GM12873 (cell line): ENCODE results near the gene MTA1.

ENCODE experiments used
- CTCF ChIP-seq: IDR thresholded peaks from 2 replicates; pipeline ENCODE4 v1.5.1; 2012; ENCODE audit warnings: low read depth, mild to moderate bottlenecking, moderate library complexity, low read length, control low read depth; ENCODE audit not compliant: insufficient read depth; ENCODE audit errors: missing control alignments

The MTA1 gene

GRCh38 chr14:105384041-105384557 is 35.5 kb upstream of the MTA1 start:
- no peak for TF ChIP-seq CTCF

GRCh38 chr14:105384605-105385321 is 34.9 kb upstream of the MTA1 start:
- TF ChIP-seq CTCF = no peak

- no peak for TF ChIP-seq CTCF
These were observed 34.3 kb upstream of the MTA1 start for GRCh38 chr14:105385322-105385637.

GRCh38 chr14:105385698-105386365 is 33.8 kb upstream of the MTA1 start:
- TF ChIP-seq CTCF = no peak

GRCh38 chr14:105386581-105387529 is 32.8 kb upstream of the MTA1 start:
- TF ChIP-seq CTCF = no peak

- TF ChIP-seq CTCF = no peak
These were observed 32.1 kb upstream of the MTA1 start for GRCh38 chr14:105387530-105387922.
